Measurements from ENCODE around the gene UTY.

Gene UTY

GRCh38 chrY:13415556-13415955, 64.3 kb downstream of the UTY start:
- DNase-seq (ENCODE audit: low spot score): no peak

- no peak for DNase-seq (ENCODE audit: low spot score)
These were observed 81.0 kb downstream of the UTY start for GRCh38 chrY:13398876-13399275.

- no peak for DNase-seq (ENCODE audit: low spot score)
These were observed 98.6 kb downstream of the UTY start for GRCh38 chrY:13381110-13381683.

GRCh38 chrY:13370868-13371800, 108.7 kb downstream of the UTY start:
- no peak for DNase-seq (ENCODE audit: low spot score)

GRCh38 chrY:13370245-13370644, 109.6 kb downstream of the UTY start:
- DNase-seq (ENCODE audit: low spot score): no peak

- DNase-seq (ENCODE audit: low spot score): no peak
These were observed 111.4 kb downstream of the UTY start for GRCh38 chrY:13368513-13368845.

GRCh38 chrY:13363641-13364040, 116.2 kb downstream of the UTY start:
- DNase-seq (ENCODE audit: low spot score): no peak

- no peak for DNase-seq (ENCODE audit: low spot score)
These were observed 117.2 kb downstream of the UTY start for GRCh38 chrY:13362662-13363061.

GRCh38 chrY:13361656-13362636, 117.9 kb downstream of the UTY start:
- no peak for DNase-seq (ENCODE audit: low spot score)

GRCh38 chrY:13351443-13351842, 128.4 kb downstream of the UTY start:
- no peak for DNase-seq (ENCODE audit: low spot score)

- no peak for DNase-seq (ENCODE audit: low spot score)
These were observed 132.7 kb downstream of the UTY start for GRCh38 chrY:13347106-13347505.

GRCh38 chrY:13345549-13345948, 134.3 kb downstream of the UTY start:
- DNase-seq (ENCODE audit: low spot score): no peak

- DNase-seq (ENCODE audit: low spot score): no peak
These were observed 136.4 kb downstream of the UTY start for GRCh38 chrY:13343307-13343946.

GRCh38 chrY:13339939-13340338, 139.9 kb downstream of the UTY start:
- no peak for DNase-seq (ENCODE audit: low spot score)

GRCh38 chrY:13339381-13339780, 140.5 kb downstream of the UTY start:
- DNase-seq (ENCODE audit: low spot score): no peak

- DNase-seq (ENCODE audit: low spot score): no peak
These were observed 141.1 kb downstream of the UTY start for GRCh38 chrY:13338711-13339110.

GRCh38 chrY:13337934-13338333, 141.9 kb downstream of the UTY start:
- DNase-seq (ENCODE audit: low spot score): no peak

- DNase-seq (ENCODE audit: low spot score): no peak
These were observed 146.0 kb downstream of the UTY start for GRCh38 chrY:13333791-13334190.

GRCh38 chrY:13330651-13331050, 149.2 kb downstream of the UTY start:
- DNase-seq (ENCODE audit: low spot score): no peak

GRCh38 chrY:13312966-13313365, 166.9 kb downstream of the UTY start:
- DNase-seq (ENCODE audit: low spot score): no peak

- no peak for DNase-seq (ENCODE audit: low spot score)
These were observed 171.9 kb downstream of the UTY start for GRCh38 chrY:13307959-13308358.

GRCh38 chrY:13300795-13301194, 179.0 kb downstream of the UTY start:
- no peak for DNase-seq (ENCODE audit: low spot score)

Measured in ecto neural progenitor cell (in vitro differentiated cells).